ENCODE data around the gene MBTPS1.

MBTPS1 gene

GRCh38 chr16:84048871-84049270 lies 67.9 kb downstream of the MBTPS1 start:
- no peak for DNase-seq

DNA sequence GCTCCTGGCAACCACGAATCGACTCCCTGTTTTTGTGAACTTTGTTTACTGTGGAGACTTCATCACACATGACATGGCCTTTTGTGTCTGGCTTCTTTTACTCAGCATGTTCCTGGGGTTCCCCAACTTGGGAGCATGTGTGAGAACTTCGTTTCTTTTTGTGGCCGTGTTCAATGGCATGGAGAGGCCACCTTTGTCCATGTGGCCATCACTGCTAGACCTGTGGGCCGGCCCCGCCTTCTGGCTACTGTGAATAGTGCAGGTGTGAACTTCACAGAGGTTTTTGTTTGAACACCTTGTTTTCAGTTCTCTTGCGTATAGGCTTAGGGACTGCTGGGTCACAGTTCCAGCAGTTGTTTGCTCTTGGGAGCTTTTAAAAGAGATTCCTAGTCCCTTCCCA lies 68.5 kb downstream of the MBTPS1 start:
- no peak for DNase-seq

- DNase-seq: no peak
Measured at GRCh38 chr16:84047626-84048025, 69.1 kb downstream of the MBTPS1 start.

DNA sequence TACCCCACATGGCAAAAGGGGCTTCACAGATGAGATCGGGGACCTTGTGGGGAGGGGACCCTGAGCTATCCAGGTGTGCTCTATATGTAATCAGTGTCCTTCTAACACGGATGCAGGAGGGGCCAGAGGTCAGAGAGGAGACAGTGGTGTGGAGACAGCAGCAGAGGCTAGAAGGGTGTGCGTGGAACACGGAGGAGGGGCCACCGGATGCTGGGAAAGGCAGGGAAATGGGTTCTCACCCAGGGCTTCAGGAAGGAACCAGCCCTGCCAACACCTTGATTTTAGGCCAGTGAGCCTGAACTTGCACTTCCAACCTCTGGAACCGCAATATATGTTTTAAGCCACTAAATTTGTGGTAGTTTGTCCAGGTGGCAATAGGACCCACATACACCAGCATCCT lies 69.5 kb downstream of the MBTPS1 start:
- no peak for DNase-seq

DNA sequence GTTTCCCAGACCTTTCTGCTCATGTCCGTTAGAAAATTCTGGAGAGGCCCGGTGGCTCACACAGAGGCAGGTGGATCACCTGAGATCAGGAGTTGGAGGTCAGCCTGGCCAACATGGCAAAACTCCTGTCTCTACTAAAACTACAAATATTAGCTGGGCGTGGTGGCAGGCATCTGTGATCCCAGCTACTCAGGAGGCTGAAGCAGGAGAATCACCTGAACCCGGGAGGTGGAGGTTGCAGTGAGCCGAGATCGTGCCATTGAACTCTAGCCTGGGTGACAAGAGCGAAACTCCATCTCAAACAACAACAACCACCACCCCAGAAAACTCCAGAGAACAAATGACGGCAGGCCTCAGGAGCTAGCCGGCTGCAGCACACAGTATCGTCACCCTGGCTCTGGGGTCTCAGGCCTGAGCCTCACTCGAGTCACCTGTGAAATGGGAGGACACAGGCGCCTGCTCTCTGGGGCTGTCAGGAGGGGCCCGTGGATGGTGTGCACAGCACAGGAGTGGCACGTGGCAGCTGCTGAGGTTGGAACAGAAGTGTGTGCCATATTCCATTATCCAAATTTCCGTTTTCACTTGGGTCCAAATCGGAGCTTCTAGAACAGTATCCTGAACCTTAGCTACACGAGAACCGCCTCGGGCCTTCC lies 70.8 kb downstream of the MBTPS1 start:
- DNase-seq: no peak

DNA sequence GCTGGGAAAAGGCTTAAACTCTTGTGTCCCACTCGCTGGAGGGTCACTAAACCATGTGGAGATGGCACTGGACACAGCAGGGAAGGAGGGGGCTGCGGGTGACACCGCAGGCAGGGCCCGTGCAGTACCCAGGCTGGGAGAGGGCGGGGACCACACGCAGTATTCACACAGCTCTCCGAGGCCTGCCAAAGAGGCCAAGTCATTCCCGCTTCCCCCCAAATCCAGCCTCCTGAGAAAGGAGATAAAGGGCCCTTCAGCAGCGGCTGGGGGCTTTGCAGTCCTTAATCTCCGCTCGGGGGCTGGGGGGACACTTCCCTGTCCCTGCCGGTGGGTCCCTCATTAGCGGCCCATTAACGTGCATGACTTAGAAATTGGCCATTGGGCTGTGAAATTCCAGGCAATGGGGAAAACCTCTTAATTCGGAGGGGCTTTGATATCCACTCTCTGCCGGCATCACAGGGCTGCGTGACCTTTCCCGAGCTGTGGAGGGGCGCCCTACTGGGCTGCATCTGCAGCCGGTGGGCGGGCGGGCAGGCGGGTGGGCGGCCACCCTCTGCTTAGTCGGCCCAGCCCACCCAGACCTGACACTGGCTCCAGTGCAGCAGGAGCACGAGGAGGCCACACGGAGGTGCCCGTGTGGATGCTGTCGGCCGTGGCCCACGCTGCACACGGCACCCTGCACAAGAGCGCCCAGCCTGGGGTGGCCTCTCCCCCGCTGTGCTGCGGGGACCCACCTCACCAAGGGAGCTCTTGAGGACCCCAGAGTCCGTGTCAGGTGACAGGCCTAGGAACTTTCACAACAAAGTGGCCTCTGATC lies 71.5 kb downstream of the MBTPS1 start:
- no peak for DNase-seq

DNA sequence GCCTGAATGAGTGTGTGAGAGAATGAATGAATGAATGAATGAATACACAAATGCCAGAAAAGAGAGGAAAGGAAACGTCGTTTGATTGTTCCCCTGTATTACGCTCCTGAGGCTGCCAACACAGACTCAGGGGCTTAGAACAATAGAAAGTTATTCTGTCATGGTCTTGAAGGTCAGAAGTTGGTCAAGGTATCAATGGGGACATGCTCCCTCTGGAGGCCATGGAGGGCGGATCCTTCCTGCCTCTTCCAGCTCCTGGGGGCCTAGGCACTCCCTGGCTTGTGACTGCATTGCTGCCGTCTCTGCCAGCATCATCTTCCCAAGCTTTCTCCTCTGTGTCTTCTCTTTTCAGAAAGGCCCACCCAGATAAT lies 72.6 kb downstream of the MBTPS1 start:
- no peak for DNase-seq

GRCh38 chr16:84043486-84044117 lies 73.1 kb downstream of the MBTPS1 start:
- no peak for DNase-seq

- no peak for DNase-seq
Measured at GRCh38 chr16:84042879-84043485, 73.8 kb downstream of the MBTPS1 start.

DNA sequence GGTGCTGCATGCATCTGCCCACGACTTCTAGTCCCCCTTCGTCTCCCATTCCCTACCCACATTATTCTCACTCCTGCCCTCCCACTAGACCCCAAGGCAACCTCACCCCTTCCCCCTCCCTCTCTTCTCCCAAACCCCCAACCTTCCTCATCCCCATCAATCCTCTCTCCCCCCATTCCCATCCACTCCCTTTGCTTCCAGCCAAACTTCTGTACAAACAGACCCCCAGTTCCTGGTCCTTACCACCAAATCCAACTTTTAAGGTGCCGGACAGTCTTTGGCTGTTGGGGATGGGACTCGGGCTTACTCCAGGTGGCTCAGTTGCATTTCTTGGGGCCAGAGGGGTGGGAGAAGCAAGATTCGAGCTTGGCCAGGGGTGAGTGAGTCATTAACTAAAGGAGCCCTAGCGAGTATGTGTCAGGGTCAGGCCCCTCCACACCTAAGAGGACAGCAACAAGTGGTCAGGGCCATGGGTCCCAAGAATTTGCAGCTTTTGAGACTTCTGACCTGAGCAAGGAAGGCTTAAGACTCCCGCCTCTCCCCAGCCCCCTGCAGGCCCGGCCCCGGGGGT lies 74.3 kb downstream of the MBTPS1 start, which contains the start of gene SLC38A8:
Gene SLC38A8 (minus strand): TSS at position 488 of the 571 bp plus-strand sequence. CDS start 638 bp downstream, outside the sequence.
- DNase-seq: no peak

GRCh38 chr16:84041881-84042280 lies 74.9 kb downstream of the MBTPS1 start:
- DNase-seq: no peak

DNA sequence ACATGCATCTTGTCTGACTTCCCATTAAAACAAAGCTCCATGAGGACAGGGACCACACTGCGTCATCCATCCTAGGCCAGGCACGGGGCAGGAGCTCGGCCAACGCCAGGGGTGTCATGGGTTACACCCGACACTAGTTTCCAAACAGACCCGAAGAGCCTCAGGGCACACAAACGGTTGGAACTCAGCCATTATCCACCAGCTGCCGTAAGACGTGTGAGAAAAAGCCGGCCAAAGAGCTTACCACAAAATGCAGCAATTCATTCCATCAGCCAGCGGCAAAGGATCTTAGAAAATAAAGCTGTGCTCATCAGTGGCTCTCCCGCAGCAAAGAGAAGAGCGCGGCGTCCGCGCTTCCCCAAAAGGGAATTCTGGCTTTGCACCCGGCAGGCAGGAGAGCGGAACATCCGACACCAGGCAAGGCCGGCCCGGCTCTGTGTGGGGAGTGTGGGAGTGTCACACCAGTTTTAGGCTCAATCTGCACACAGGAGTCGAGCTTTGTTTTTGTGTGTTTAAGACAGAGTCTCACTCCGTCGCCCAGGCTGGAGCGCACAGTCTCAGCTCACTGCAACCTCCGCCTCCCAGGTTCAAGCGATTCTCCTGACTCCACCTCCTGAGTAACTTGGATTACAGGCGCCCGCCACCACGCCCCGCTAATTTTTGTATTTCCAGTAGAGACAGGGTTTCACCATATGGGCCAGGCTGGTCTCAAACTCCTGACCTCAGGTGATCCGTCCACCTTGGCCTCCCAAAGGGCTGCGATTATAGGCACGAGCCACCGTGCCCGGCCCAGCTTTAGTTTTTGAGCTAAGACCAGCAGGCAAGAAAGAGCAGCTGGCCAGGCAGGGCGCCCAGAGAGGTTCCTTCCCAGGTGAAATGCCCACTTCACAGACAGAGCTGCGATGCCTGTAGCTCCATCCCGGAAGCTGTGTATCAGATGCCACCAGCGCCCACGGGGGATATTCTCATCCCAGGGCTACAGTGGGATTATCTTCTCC lies 75.6 kb downstream of the MBTPS1 start:
- DNase-seq: no peak

GRCh38 chr16:84040226-84040822 lies 76.4 kb downstream of the MBTPS1 start:
- no peak for DNase-seq

DNA sequence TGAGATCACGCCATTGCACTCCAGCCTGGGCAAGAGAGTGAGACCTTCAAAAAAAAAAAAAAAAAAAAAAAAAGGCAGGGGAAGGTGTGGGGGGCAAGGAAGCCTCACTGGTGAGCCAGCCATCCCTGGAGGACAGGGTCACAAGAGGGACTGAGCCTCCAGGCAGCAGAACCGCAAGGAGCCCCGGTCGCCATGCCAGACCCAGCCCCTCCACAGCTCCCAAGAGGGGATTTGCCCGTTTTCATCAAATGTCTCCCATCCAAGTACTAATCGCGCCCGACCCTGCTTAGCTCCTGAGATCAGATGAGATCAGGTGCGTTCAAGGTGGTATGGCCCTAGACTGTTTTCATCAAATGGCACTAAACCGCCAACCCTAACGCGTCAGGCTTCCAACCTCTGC lies 77.0 kb downstream of the MBTPS1 start:
- DNase-seq: no peak

DNA sequence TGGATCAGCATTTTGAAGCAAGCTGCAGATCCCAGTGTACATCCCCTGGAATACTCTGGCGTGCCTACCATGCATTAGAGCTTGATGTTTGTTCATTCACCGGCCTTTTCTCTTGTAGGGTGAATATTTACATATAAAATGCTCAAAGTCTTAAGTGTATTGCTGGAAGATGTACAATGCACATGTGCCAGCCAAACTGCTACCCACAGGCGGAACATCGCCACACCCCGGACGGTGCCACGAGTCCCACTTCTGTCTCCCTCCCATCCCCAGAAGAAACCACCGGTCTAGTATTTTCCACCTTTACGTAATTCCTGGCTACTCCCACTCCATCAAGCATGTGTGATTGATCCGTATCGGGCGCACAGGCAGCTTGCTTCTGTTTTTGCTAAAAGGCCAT lies 78.3 kb downstream of the MBTPS1 start:
- DNase-seq: no peak

- DNase-seq: no peak
Measured at GRCh38 chr16:84036982-84037425, 79.7 kb downstream of the MBTPS1 start.

GRCh38 chr16:84036131-84036530 lies 80.6 kb downstream of the MBTPS1 start:
- DNase-seq: no peak

DNA sequence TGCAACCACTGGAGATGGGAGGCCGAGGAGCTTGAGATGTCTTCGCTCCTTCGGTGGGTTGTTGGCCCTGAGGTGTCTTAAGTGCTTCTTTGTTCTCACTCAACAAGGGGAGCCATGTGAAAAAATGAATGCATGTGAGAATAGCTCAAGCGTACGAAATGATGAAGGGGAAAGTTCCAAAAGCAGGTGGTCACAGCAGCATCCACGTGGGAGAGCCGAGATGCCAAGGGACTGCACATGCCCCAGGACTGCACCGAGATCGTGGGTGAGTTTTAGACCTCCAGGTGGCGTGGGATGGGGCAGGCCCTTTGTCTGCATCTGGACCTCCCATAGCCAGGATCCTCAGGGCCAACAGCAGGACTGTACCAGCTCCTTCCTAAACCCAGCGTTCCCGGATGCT lies 82.2 kb downstream of the MBTPS1 start:
- no peak for DNase-seq

GRCh38 chr16:84033251-84034195 lies 83.2 kb downstream of the MBTPS1 start:
- no peak for DNase-seq

All from stimulated activated CD4-positive, alpha-beta T cell treated with anti-CD3 and anti-CD28 coated beads, Interleukin-4, amount 100 ng/mL, for 24 hours (primary cell).